GM12874 (cell line): ENCODE measurements around the gene KAZN.

Source experiments
- CTCF ChIP-seq: IDR thresholded peaks from 2 replicates; pipeline ENCODE4 v1.5.1; 2011; ENCODE audit warnings: low read depth, mild to moderate bottlenecking, control low read depth, low read length, moderate library complexity; ENCODE audit not compliant: insufficient read depth

Gene KAZN

GRCh38 chr1:14599183-14599791 lies 802 bp downstream of the KAZN start:
- TF ChIP-seq CTCF: no peak

GRCh38 chr1:14599800-14600199 lies 1.3 kb downstream of the KAZN start:
- no peak for TF ChIP-seq CTCF

GRCh38 chr1:14600405-14601112 lies 2.1 kb downstream of the KAZN start:
- no peak for TF ChIP-seq CTCF

GRCh38 chr1:14602136-14602535 lies 3.7 kb downstream of the KAZN start:
- no peak for TF ChIP-seq CTCF

- TF ChIP-seq CTCF: no peak
Observed at GRCh38 chr1:14603645-14604044, 5.2 kb downstream of the KAZN start.

GRCh38 chr1:14604414-14604813 lies 5.9 kb downstream of the KAZN start:
- TF ChIP-seq CTCF: no peak

- no peak for TF ChIP-seq CTCF
Observed at GRCh38 chr1:14605945-14606344, 7.5 kb downstream of the KAZN start.
